Parathyroid adenoma (tissue), 2 donors: ENCODE measurements around the gene ZGPAT.

ENCODE experiments used
- H2AFZ ChIP-seq: fragments of 300-600 bp; sonication (generic); one replicate; pipeline ENCODE4 v1.7.0; 2017; ENCODE audit warnings: antibody characterized with exemption, mild to moderate bottlenecking
- H3K27ac ChIP-seq: fragments of 300-600 bp; sonication (generic); one replicate; pipeline ENCODE4 v1.7.0; 2017
- H3K27me3 ChIP-seq: fragments of 300-600 bp; sonication (generic); one replicate; pipeline ENCODE4 v1.7.0; 2017; ENCODE audit warnings: low read length; ENCODE audit not compliant: control insufficient read depth, insufficient read depth
- H3K36me3 ChIP-seq: fragments of 300-600 bp; sonication (generic); one replicate; pipeline ENCODE4 v1.7.0; 2017; ENCODE audit warnings: low read length; ENCODE audit not compliant: control insufficient read depth, insufficient read depth
- H3K4me1 ChIP-seq: fragments of 300-600 bp; sonication (generic); one replicate; pipeline ENCODE4 v1.7.0; 2017; ENCODE audit warnings: control low read depth
- H3K4me2 ChIP-seq: fragments of 300-600 bp; sonication (generic); one replicate; pipeline ENCODE4 v1.7.0; 2017; ENCODE audit warnings: low read length
- H3K4me3 ChIP-seq: fragments of 300-600 bp; sonication (generic); one replicate; pipeline ENCODE4 v1.7.0; 2017; ENCODE audit warnings: low read depth, low read length
- H3K79me2 ChIP-seq: fragments of 300-600 bp; sonication (generic); one replicate; pipeline ENCODE4 v1.7.0; 2017; ENCODE audit warnings: control low read depth
- H3K9ac ChIP-seq: fragments of 300-600 bp; sonication (generic); one replicate; pipeline ENCODE4 v1.7.0; 2017; ENCODE audit warnings: mild to moderate bottlenecking
- H3K9me3 ChIP-seq: fragments of 300-600 bp; sonication (generic); one replicate; pipeline ENCODE4 v1.7.0; 2017; ENCODE audit warnings: low read length; ENCODE audit not compliant: control insufficient read depth
- TF ChIP-seq, protein P1 (sequence below): fragments of 300-600 bp; sonication (generic); IDR thresholded peaks from one replicate; pipeline ENCODE4 v1.7.0; 2017; ENCODE audit warnings: antibody characterized with exemption, mild to moderate bottlenecking
- donor health status: primary hyperparathyroidism.

Gene ZGPAT

DNA sequence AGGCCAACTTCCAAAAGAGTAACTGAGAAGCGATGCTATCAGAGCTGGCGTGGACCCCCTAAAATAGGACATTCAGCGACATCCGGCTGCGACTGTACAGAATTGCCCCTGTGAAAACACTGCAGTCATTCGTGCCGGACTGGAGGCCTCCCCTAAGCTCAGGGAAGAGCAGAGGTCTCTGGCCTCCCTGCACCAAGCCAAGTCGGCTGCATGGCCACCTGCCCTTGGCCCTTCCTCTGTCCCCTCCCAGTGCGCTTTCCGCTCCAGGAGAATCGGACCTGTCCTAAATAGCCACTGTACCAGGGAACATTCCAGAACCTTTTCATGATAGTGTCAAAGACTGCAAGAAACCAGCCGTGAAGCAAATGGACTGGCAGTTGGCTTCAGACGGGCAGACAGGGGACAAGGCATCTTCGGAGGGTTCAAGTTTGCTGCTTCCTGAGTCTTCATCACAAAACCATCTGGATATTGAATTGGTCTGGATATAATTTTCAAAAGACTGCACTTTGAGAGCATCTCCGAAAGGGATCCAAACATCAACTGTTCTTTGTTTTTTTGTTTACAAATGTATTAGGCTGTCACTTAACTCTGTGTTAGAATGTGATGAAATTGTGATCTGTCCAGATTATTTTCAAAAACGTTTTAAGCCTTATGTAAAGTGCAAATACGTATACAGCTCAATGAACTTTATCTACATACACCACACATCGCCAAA, 48.3 kb downstream of the ZGPAT start:
- H3K27ac ChIP-seq = no peak overlapping the region
- no peak overlapping the region for H3K9ac ChIP-seq
- TF ChIP-seq, protein P1, sequence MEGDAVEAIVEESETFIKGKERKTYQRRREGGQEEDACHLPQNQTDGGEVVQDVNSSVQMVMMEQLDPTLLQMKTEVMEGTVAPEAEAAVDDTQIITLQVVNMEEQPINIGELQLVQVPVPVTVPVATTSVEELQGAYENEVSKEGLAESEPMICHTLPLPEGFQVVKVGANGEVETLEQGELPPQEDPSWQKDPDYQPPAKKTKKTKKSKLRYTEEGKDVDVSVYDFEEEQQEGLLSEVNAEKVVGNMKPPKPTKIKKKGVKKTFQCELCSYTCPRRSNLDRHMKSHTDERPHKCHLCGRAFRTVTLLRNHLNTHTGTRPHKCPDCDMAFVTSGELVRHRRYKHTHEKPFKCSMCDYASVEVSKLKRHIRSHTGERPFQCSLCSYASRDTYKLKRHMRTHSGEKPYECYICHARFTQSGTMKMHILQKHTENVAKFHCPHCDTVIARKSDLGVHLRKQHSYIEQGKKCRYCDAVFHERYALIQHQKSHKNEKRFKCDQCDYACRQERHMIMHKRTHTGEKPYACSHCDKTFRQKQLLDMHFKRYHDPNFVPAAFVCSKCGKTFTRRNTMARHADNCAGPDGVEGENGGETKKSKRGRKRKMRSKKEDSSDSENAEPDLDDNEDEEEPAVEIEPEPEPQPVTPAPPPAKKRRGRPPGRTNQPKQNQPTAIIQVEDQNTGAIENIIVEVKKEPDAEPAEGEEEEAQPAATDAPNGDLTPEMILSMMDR = no peak

DNA sequence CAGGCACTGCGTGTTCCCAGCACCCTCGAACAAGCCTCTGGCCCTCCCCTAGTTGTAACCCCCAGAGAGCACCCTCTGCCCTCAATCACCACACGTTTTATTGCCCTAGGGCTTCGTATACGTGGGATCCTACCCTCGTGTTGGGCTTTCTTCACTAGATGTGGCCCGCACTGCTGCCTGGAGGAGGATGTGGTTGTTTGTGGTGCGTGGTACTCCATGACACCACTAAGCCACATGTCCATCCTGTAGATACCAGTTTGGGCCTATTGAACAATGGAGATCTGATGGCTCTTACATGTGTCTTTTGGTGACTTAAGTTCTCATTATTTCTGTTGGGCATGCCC, 48.8 kb downstream of the ZGPAT start:
- Histone ChIP-seq H3K4me3 (no peak overlapping the region), H3K4me1 (no peaks in the 10 kb centered on the region), H3K9ac (no peak overlapping the region), H3K4me2 (no peak overlapping the region), H3K79me2 (peaks cover 3% of the 10 kb centered on the region), H3K27ac (no peak overlapping the region), H3K27me3 (no peaks in the 10 kb centered on the region), H3K9me3 (no peaks in the 10 kb centered on the region), H2AFZ (no peak overlapping the region), H3K36me3 (no peaks in the 10 kb centered on the region)
- TF ChIP-seq, protein P1 = no peak

More for the DNA sequence above, 48.3 kb downstream of the ZGPAT start:
- Histone ChIP-seq H3K79me2 (peaks cover 3% of the 10 kb centered on the region), H3K27me3 (no peaks in the 10 kb centered on the region), H3K9me3 (no peaks in the 10 kb centered on the region), H3K4me2 (no peak overlapping the region), H3K4me3 (no peak overlapping the region), H2AFZ (no peak overlapping the region), H3K4me1 (no peaks in the 10 kb centered on the region), H3K36me3 (no peaks in the 10 kb centered on the region)

DNA sequence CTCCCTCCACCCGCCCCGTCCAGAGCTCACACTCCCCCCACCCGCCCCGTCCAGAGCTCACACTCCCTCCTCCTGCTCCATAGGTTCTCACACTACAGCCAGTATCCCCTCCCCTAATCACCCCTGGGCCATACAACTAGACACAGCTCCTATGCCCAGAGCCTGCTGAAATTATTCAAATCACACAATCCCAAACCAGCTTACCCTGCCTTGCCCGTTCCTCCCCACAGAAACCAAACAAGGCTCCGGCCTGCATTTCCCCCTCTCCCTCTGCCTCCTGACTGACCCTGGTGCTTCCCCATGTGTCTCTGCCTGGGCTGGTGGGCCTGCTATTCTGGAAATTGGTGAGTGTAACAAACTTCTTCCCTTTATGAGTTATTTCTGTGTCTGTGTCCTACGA, 50.3 kb downstream of the ZGPAT start:
- no peak overlapping the region for H3K4me3 ChIP-seq
- H3K4me2 ChIP-seq = no peak overlapping the region
- no peaks in the 10 kb centered on the region for H3K27me3 ChIP-seq
- no peaks in the 10 kb centered on the region for H3K4me1 ChIP-seq
- H3K9me3 ChIP-seq = no peaks in the 10 kb centered on the region
- TF ChIP-seq, protein P1 = no peak
- H3K27ac ChIP-seq = no peak overlapping the region
- H2AFZ ChIP-seq = no peak overlapping the region
- H3K36me3 ChIP-seq = no peaks in the 10 kb centered on the region
- H3K79me2 ChIP-seq = peaks cover 3% of the 10 kb centered on the region
- H3K9ac ChIP-seq = no peak overlapping the region

DNA sequence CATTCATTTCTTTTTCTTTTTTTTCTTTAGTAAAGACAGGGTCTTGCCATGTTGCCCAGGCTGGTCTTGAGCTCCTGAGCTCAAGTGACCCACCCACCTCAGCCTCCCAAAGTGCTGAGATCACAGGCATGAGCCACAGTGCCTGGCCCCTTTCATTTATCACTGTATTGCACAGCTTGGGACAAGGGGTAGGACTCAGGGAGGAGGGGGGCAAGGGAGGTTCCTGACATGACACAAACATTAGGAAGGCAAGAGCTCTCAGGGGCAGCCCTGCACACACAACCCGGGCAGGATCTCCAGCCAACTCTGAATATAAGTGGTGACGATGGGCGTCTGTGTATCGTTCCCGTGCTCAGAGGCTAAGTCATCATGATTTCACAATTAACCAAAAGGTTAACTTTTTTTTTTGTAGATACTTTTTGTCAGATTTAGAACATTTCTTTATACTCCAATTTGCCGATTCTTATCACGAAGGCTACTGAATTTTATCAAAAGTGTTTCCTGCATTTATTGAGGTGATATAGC, 51.6 kb downstream of the ZGPAT start:
- TF ChIP-seq, protein P1 = no peak
- Histone ChIP-seq H3K9me3 (no peaks in the 10 kb centered on the region), H3K9ac (no peak overlapping the region), H3K4me2 (no peak overlapping the region), H3K4me3 (no peak overlapping the region), H3K4me1 (no peaks in the 10 kb centered on the region), H3K79me2 (no peaks in the 10 kb centered on the region), H3K36me3 (no peaks in the 10 kb centered on the region), H2AFZ (no peak overlapping the region), H3K27me3 (no peaks in the 10 kb centered on the region), H3K27ac (no peak overlapping the region)
